Natural killer cell (primary cell): ENCODE data around the gene LRP8. TPM values are rescaled to one million over a fixed set of nuclear protein-coding genes. Genes with fewer than 3 reads are reported as not detected.

ENCODE experiments used
- ATAC-seq, 3 donors: fragments of 150-1000 bp in 2 of 3; fragments of 200-7000 bp in 1 of 3; cut with Tn5 transposase; 1 replicate in 1 of 3; 2 replicates in 2 of 3; pipeline ENCODE4 v1.10.0; 2021; ENCODE audit warnings: mild to moderate bottlenecking in 2 of 3, moderate library complexity in 2 of 3
- DNase-seq, 2 donors: peaks; one replicate each; pipeline versions ENCODE4 v3.0.0 to v3.0.0-alpha.2; 2013 to 2021; ENCODE audit warnings: mixed read lengths in 1 of 2
- H3K27ac ChIP-seq: one replicate; pipeline ENCODE4 v1.5.1; 2013; ENCODE audit warnings: mild to moderate bottlenecking, low read length
- H3K27me3 ChIP-seq: one replicate; pipeline ENCODE4 v1.6.1; 2013; ENCODE audit warnings: low read length; ENCODE audit not compliant: control insufficient read depth, insufficient read depth
- H3K36me3 ChIP-seq: one replicate; pipeline ENCODE4 v1.6.1; 2013; ENCODE audit warnings: low read length; ENCODE audit not compliant: control insufficient read depth, insufficient read depth
- H3K4me1 ChIP-seq: one replicate; pipeline ENCODE4 v1.6.1; 2013; ENCODE audit warnings: low read length; ENCODE audit not compliant: control insufficient read depth, insufficient read depth
- H3K4me3 ChIP-seq: one replicate; pipeline ENCODE4 v1.5.1; 2013; ENCODE audit warnings: low read length
- H3K9me3 ChIP-seq: one replicate; pipeline ENCODE4 v1.6.1; 2013; ENCODE audit warnings: low read length; ENCODE audit not compliant: control insufficient read depth, insufficient read depth
- H3K27ac Mint-ChIP-seq, 2 donors: one replicate each; pipeline ENCODE4 v1.8.0; 2022; ENCODE audit warnings: mild to moderate bottlenecking in 2 of 2, mixed read lengths in 2 of 2, moderate library complexity in 1 of 2
- H3K27me3 Mint-ChIP-seq, 2 donors: one replicate each; pipeline ENCODE4 v1.8.0; 2022; ENCODE audit warnings: low read depth in 2 of 2, mixed read lengths in 2 of 2
- H3K36me3 Mint-ChIP-seq: one replicate; pipeline ENCODE4 v1.8.0; 2022; ENCODE audit warnings: mixed read lengths
- H3K4me1 Mint-ChIP-seq, 2 donors: one replicate each; pipeline ENCODE4 v1.8.0; 2022; ENCODE audit warnings: mixed read lengths in 2 of 2
- H3K4me3 Mint-ChIP-seq: one replicate; pipeline ENCODE4 v1.8.0; 2022; ENCODE audit warnings: mild to moderate bottlenecking, moderate library complexity, mixed read lengths
- H3K9me3 Mint-ChIP-seq, 2 donors: one replicate each; pipeline ENCODE4 v1.8.0; 2022; ENCODE audit warnings: mixed read lengths in 2 of 2
- WGBS: methylation state at CpG from one replicate; pipeline ENCODE4 v1.1.7; 2013; ENCODE audit warnings: missing lambda C conversion rate; ENCODE audit not compliant: insufficient coverage; 5-methylcytosine and 5-hydroxymethylcytosine counted together
- intact Hi-C: fragments of 100-400 bp; cut with micrococcal nuclease; formaldehyde crosslinking; loops from one replicate; pipeline ENCODE4 v1.14.2; 2022
- total RNA-seq, 4 donors: library from RNA; stranded (reverse); fragments of 120-200 nt in 1 of 4; gene quantifications; one replicate each; pipeline versions ENCODE4 v1.2.3 to v1.2.4, GENCODE V29; 2013 to 2022
- TF ChIP-seq, protein P1 (sequence below): fragments of 200-600 bp; IDR thresholded peaks from one replicate; pipeline ENCODE4 v1.8.0; 2022; ENCODE audit warnings: antibody characterized with exemption

LRP8 gene
- total RNA-seq, 3 donors from 2014 or later (not counting 1 experiment from before 2014, with no cell fraction given), result 23.2 to 27.3 (median 24.9) TPM

DNA sequence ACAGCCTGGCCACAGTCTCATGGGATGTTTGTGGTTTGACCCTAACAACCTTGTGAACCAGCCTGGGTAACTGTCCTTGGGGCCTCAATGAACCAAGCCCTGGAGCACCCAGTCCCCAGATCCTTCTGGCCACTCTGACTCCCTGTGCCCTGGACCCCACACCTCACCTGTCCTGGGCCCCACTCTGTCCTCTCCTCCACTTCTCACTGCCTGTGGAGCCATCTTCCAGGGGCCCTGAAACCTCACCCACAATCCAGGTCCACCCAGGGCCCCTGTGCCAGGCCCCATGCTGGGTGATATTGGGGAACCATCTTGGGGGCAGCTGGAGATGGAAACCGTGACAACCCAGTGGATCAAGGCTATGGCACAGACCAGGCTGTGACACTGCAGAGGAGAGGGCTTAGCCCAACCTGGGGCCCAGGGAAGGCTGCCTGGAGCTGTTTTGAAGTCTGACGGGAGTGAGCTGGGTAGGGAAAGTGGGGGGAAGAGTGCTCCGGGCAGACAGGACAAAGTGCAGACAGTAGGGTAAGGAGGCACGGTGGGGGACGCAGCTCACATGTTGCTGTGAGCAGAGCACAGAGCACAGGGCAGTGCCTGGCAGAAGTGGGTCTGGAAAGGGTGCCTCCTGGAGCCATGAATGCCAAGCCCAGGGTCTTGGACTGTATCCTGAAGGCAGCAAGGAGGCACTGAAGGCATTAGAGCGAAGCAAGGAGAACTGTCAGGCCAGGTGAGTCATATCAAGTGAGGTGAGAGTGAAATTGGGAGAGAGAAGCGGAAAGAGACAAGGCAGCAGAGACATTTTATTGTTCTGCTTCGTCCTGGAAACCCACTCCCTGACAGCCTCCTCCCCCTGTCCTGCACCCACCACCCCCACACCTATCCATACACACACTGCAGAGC is 12.1 kb upstream of the LRP8 start:
- Mint-ChIP-seq H3K27ac (no peak overlapping the region), H3K4me1 (peaks cover 0 to 4% of the 10 kb centered on the region in 2 donors), H3K9me3 (no peaks in the 10 kb centered on the region), H3K4me3 (no peak overlapping the region), H3K36me3 (no peaks in the 10 kb centered on the region), H3K27me3 (no peaks in the 10 kb centered on the region)
- Histone ChIP-seq H3K36me3 (no peaks in the 10 kb centered on the region), H3K27ac (no peak overlapping the region), H3K27me3 (no peaks in the 10 kb centered on the region), H3K4me3 (no peak overlapping the region), H3K9me3 (no peaks in the 10 kb centered on the region), H3K4me1 (no peaks in the 10 kb centered on the region)
- WGBS, result 93% methylated on average over 6 of the region's 8 CpGs
- TF ChIP-seq, protein P1, sequence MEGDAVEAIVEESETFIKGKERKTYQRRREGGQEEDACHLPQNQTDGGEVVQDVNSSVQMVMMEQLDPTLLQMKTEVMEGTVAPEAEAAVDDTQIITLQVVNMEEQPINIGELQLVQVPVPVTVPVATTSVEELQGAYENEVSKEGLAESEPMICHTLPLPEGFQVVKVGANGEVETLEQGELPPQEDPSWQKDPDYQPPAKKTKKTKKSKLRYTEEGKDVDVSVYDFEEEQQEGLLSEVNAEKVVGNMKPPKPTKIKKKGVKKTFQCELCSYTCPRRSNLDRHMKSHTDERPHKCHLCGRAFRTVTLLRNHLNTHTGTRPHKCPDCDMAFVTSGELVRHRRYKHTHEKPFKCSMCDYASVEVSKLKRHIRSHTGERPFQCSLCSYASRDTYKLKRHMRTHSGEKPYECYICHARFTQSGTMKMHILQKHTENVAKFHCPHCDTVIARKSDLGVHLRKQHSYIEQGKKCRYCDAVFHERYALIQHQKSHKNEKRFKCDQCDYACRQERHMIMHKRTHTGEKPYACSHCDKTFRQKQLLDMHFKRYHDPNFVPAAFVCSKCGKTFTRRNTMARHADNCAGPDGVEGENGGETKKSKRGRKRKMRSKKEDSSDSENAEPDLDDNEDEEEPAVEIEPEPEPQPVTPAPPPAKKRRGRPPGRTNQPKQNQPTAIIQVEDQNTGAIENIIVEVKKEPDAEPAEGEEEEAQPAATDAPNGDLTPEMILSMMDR, result no peak
- DNase-seq (peak in 1 of 2 donors; percentile 12), ATAC-seq (no peak)
- intact Hi-C loops, result no loop called here

DNA sequence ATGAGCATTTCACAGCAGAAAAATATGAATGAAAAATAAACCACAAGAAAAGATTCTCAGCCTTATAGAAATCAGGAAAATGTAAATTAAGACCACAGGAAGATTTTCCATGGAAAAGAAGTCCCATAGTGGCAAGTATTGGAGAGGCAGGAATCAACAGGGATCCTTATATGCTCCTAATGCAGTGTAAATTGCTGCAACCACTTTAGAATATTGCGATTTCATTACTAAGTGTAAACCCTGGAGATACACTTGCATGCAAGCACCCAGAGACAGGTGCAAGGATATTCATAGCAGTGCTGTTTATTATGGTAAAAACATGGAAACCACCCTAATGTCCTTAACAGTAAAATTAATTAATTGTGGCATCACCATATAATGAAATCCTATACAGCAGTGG is 10.6 kb upstream of the LRP8 start:
- no peaks in the 10 kb centered on the region for H3K9me3 ChIP-seq
- TF ChIP-seq, protein P1, result no peak
- H3K27ac Mint-ChIP-seq, result no peak overlapping the region
- no peaks in the 10 kb centered on the region for H3K27me3 ChIP-seq
- H3K4me3 ChIP-seq, result no peak overlapping the region
- no peak for DNase-seq
- no peak overlapping the region for H3K4me3 Mint-ChIP-seq
- H3K27ac ChIP-seq, result no peak overlapping the region
- no peaks in the 10 kb centered on the region for H3K36me3 Mint-ChIP-seq
- no peak for ATAC-seq
- H3K9me3 Mint-ChIP-seq, result no peaks in the 10 kb centered on the region
- no peaks in the 10 kb centered on the region for H3K36me3 ChIP-seq
- peaks cover 5% of the 10 kb centered on the region for H3K4me1 ChIP-seq
- WGBS, result 100% methylated on average over 1 of the region's 1 CpG
- peaks cover 0 to 8% of the 10 kb centered on the region in 2 donors for H3K4me1 Mint-ChIP-seq
- intact Hi-C loops, result no loop called here
- H3K27me3 Mint-ChIP-seq, result no peaks in the 10 kb centered on the region

DNA sequence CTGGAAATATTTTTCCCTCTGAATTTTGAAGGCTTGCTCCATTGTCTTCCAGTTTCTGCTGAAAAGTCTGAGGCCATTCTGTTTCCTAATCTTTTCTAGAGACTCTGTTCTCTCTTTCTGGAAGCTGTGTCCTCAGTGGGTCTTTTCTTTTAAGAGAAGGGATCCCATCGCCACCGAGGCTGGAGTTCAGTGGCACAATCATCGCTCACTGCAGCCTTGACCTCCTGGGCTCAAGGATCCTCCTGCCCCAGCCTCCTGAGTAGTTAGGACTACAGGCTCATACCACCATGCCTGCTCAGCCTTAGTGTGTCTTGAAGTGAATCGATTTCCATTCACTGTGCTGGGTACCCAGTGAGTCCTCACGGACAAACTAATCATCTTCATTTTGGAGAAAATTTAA is 9.6 kb upstream of the LRP8 start:
- Mint-ChIP-seq H3K4me3 (no peak overlapping the region), H3K4me1 (peaks cover 0 to 8% of the 10 kb centered on the region in 2 donors), H3K27ac (no peak overlapping the region), H3K9me3 (no peaks in the 10 kb centered on the region), H3K36me3 (no peaks in the 10 kb centered on the region), H3K27me3 (no peaks in the 10 kb centered on the region)
- Histone ChIP-seq H3K4me1 (peaks cover 5% of the 10 kb centered on the region), H3K36me3 (no peaks in the 10 kb centered on the region), H3K4me3 (no peak overlapping the region), H3K27me3 (no peaks in the 10 kb centered on the region), H3K9me3 (no peaks in the 10 kb centered on the region), H3K27ac (no peak overlapping the region)
- DNase-seq (no peak), ATAC-seq (no peak)
- WGBS, result 100% methylated on average over 5 of the region's 5 CpGs
- intact Hi-C loops, result no loop called here
- TF ChIP-seq, protein P1, result no peak
